Uterus (tissue), 4 donors: ENCODE measurements around the gene PRSS57. TPM values are rescaled to one million over a fixed set of nuclear protein-coding genes. Genes with fewer than 3 reads are reported as not detected.

Source experiments
- DNase-seq, 2 donors: peaks; one replicate each; pipeline ENCODE4 v3.0.0-alpha.2; 2019 to 2020
- H3K27ac ChIP-seq, 2 donors: fragments of 200-600 bp; sonication (generic); 1 replicate in 1 of 2; 2 replicates in 1 of 2; pipeline ENCODE4 v1.5.1; 2016 to 2018
- H3K27me3 ChIP-seq, 2 donors: fragments of 200-600 bp; sonication (generic); one replicate each; pipeline ENCODE4 v1.5.1; 2018 to 2019; ENCODE audit warnings: control low read depth in 1 of 2
- H3K36me3 ChIP-seq, 2 donors: fragments of 200-600 bp; sonication (generic); one replicate each; pipeline ENCODE4 v1.5.1; 2019; ENCODE audit warnings: control low read depth in 1 of 2
- H3K4me1 ChIP-seq, 2 donors: fragments of 200-600 bp; sonication (generic); one replicate each; pipeline ENCODE4 v1.5.1; 2018 to 2019; ENCODE audit warnings: control low read depth in 1 of 2
- H3K4me3 ChIP-seq, 2 donors: fragments of 200-600 bp; sonication (generic); 1 replicate in 1 of 2; 2 replicates in 1 of 2; pipeline ENCODE4 v1.5.1; 2018 to 2019; ENCODE audit warnings: mild to moderate bottlenecking in 1 of 2
- H3K9me3 ChIP-seq, 2 donors: fragments of 200-600 bp; sonication (generic); one replicate each; pipeline ENCODE4 v1.5.1; 2019; ENCODE audit warnings: control low read depth in 1 of 2
- POLR2A ChIP-seq, 2 donors: fragments of 450-650 bp; IDR thresholded peaks; one replicate each; pipeline ENCODE4 v1.6.1; 2016; ENCODE audit warnings: antibody characterized with exemption in 2 of 2, mild to moderate bottlenecking in 1 of 2, moderate library complexity in 1 of 2
- intact Hi-C: fragments of 100-400 bp; cut with DNase I; formaldehyde crosslinking; loops from one replicate; pipeline ENCODE4 v1.15.1; 2023; ENCODE audit warnings: low total_unique reads
- total RNA-seq, 4 donors: library from RNA; depleted of rRNA in 3 of 4; stranded (reverse); fragments of >200 nt in 3 of 4; gene quantifications; one replicate each; pipeline versions ENCODE4 v1.1.0 to v1.2.4, GENCODE V29; 2014 to 2023
- TF ChIP-seq, protein P1 (sequence below), 4 experiments: fragments of 200-600 bp in 2 of 4; fragments of 450-650 bp in 2 of 4; sonication (generic) in 2 of 4; IDR thresholded peaks; one replicate each; pipeline ENCODE4 v1.5.1; 2016 to 2019; ENCODE audit warnings: antibody characterized with exemption in 4 of 4, mild to moderate bottlenecking in 2 of 4, moderate library complexity in 1 of 4
- donor health status: DM: yes; HTN: yes; CAD: no.

Gene PRSS57
- total RNA-seq, 4 donors from 2014 or later = not detected

DNA sequence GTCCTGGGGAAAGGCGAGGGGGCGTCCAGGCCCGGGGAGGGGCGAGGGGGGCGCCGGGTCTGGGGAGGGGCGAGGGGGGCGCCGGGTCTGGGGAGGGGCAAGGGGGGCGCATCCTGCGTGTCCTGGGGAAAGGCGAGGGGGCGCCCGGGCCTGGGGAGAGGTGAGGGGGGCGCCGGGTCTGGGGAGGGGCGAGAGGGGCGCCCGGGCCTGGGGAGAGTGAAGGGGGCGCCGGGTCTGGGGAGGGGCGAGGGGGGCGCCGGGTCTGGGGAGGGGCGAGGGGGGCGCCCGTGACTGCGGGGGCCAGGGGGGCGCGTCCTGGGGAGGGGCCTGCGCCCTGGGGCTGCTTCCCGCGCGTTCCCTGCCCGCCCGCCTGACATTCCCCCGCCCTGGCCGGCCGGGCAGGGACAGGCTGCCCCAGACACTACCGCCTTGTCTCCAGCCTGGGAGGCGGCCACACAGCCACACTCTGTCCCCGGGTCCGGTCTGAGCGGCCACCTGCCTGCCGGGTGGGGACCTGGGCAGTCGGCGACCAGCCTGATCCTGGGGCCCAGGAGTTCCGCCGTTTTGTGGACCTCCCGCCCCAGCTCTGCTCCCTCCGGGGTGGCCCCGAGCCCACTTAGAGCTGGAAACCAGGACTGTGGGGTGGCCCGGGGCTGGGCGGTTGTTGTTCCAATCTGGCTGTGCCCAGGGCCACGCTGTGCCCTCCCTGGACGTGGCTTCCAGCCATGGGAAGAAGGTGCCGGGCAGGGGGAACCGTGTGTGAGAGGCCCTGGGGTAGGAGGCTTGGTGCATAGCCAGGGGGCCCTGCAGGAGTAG lies 25.3 kb upstream of the PRSS57 start:
- Histone ChIP-seq H3K36me3 (no peaks in the 10 kb centered on the region), H3K9me3 (no peaks in the 10 kb centered on the region), H3K27me3 (no peaks in the 10 kb centered on the region), H3K4me1 (peaks cover 0 to 18% of the 10 kb centered on the region in 2 donors), H3K27ac (peak overlapping the region; percentile 76 to 79), H3K4me3 (no peak overlapping the region)
- TF ChIP-seq, protein P1, sequence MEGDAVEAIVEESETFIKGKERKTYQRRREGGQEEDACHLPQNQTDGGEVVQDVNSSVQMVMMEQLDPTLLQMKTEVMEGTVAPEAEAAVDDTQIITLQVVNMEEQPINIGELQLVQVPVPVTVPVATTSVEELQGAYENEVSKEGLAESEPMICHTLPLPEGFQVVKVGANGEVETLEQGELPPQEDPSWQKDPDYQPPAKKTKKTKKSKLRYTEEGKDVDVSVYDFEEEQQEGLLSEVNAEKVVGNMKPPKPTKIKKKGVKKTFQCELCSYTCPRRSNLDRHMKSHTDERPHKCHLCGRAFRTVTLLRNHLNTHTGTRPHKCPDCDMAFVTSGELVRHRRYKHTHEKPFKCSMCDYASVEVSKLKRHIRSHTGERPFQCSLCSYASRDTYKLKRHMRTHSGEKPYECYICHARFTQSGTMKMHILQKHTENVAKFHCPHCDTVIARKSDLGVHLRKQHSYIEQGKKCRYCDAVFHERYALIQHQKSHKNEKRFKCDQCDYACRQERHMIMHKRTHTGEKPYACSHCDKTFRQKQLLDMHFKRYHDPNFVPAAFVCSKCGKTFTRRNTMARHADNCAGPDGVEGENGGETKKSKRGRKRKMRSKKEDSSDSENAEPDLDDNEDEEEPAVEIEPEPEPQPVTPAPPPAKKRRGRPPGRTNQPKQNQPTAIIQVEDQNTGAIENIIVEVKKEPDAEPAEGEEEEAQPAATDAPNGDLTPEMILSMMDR (IDR thresholded peaks at IDR 0.05) = no peak
- TF ChIP-seq POLR2A (IDR thresholded peaks at IDR 0.05) = no peak
- intact Hi-C loops = no loop called here
- DNase-seq = no peak

DNA sequence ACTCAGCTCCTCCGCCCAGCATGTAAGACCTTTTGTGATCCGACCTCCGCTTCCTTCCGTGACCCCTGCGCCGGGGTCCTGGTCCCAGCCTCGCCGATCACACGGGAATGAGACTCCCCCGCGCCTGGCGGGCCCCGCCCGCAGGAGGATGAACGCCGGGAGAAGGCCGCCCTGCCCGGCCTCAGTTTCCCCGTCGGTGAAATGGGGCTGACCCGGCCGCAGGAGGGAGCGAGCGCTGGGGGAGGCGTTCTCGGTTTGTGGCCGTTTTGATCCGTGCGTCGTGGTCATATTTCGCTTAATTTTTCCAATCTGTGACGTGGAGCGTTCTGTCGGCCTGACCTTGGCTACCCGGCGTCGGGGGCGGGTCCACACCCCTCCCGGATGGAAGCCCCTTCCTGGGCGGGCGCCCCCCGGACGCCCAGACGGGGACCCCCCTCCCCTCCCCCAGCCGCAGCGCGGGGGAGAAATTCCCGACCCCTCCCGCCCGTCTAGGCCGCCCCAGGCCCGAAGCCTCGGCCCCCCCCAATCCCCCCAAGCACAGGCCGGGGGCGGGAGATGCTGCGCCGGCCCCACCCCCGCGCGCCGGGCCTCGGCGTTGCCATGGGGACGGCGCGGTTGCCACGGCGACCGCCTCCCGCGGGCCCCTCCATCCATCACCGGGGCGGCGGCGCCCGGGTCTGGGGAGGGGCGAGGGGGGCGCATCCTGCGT lies 24.5 kb upstream of the PRSS57 start:
- H3K4me3 ChIP-seq = peak overlapping the region in 1 of 2 donors; percentile 4
- H3K4me1 ChIP-seq = peaks cover 0 to 18% of the 10 kb centered on the region in 2 donors
- intact Hi-C loops = no loop called here
- H3K27ac ChIP-seq = peak overlapping the region; percentile 76 to 79
- DNase-seq = peak in 1 of 2 donors; percentile 58
- TF ChIP-seq, protein P1 (IDR thresholded peaks at IDR 0.05) = no peak
- no peak for TF ChIP-seq POLR2A (IDR thresholded peaks at IDR 0.05)
- H3K9me3 ChIP-seq = no peaks in the 10 kb centered on the region
- H3K27me3 ChIP-seq = no peaks in the 10 kb centered on the region
- H3K36me3 ChIP-seq = no peaks in the 10 kb centered on the region

DNA sequence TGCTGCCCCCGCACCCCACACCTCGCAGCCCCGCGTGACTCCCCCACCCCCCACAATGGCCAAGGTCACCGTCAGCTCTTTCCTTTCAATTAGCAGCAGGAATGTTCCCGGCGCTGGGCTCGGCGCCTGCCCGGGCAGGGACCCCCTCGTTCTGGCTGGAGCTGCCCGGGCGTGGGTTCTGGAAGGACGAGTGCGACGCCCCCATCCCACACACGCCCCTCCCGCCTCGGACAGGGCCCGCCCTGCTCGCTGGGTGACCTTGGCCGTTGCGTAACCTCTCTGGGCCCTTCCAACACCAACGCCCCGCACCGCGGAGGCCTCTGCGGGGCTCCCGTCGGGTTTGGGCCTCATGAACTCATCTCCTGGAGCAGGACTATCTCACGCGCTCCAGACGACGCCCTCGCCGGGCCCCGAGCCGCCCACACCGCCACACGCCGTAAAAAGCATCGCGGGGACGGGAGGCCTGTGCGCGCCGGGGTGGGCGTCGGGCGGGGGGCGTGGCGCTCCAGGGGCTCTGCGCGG lies 23.8 kb upstream of the PRSS57 start:
- no peak for TF ChIP-seq POLR2A (IDR thresholded peaks at IDR 0.05)
- TF ChIP-seq, protein P1 (IDR thresholded peaks at IDR 0.05) = no peak
- peak overlapping the region; percentile 76 to 79 for H3K27ac ChIP-seq
- no peaks in the 10 kb centered on the region for H3K36me3 ChIP-seq
- peak overlapping the region in 1 of 2 donors; percentile 4 for H3K4me3 ChIP-seq
- H3K27me3 ChIP-seq = no peaks in the 10 kb centered on the region
- peaks cover 0 to 18% of the 10 kb centered on the region in 2 donors for H3K4me1 ChIP-seq
- intact Hi-C loops = no loop called here
- DNase-seq = peak; percentile 63 to 84
- no peaks in the 10 kb centered on the region for H3K9me3 ChIP-seq

DNA sequence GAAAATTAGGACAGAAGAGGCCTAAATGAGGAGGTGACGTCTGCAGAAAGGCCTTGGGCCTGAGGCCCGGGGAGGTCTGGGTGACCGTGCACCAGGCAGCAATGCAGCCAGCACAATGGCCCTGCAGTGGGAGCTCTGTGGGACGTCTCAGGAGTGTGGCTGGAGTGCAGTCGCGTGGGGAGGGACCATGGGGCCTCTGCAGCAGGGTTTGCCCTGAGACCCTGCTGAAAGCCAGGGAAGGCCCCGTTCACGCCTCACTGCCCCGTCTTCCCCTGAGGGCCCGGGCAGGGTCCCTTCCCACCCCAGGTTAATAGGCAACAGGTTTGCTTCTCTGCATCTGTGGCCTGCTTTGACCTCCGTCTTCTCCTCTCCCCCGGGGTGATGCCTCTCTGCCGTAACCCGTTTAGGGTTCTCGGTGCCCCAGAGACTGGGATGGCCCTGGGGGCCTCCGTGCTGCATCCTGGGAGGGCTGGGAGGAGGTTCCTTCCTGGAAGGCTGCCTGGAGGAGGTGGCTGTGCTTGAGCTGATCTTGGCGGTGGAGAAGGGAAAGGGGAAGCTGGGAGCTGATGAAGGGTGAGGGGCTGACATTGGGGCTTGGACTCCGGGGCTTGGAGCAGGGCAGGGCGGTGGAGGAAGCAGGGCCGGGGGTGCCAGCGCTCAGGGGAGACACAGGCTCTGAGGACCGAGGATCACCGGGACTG lies 23.1 kb upstream of the PRSS57 start:
- TF ChIP-seq, protein P1 (IDR thresholded peaks at IDR 0.05) = no peak
- TF ChIP-seq POLR2A (IDR thresholded peaks at IDR 0.05) = no peak
- Histone ChIP-seq H3K27ac (peak overlapping the region; percentile 76 to 79), H3K36me3 (no peaks in the 10 kb centered on the region), H3K4me3 (no peak overlapping the region), H3K27me3 (no peaks in the 10 kb centered on the region), H3K4me1 (peaks cover 0 to 18% of the 10 kb centered on the region in 2 donors), H3K9me3 (no peaks in the 10 kb centered on the region)
- intact Hi-C loops = no loop called here
- DNase-seq = peak in 1 of 2 donors; percentile 50
